KBM-7 (cell line): ENCODE data around the gene VWA8.
"Not testable (repeated sequence)": the region's sequence is repeated elsewhere in the genome, so short reads cannot be mapped to it uniquely, and the experiment has no call there.

Experiments used
- DNase-seq: peaks from one replicate; pipeline ENCODE4 v3.0.0-alpha.2; 2015
- in situ Hi-C: fragments of 300-500 bp; cut with MboI; formaldehyde crosslinking; loops from 2 replicates; pipeline ENCODE4 v1.14.3; 2020; ENCODE audit warnings: low sequenced_read_pairs, low pct_unique_long_range_greater_than_20kb, mixed read lengths

VWA8 gene

DNA sequence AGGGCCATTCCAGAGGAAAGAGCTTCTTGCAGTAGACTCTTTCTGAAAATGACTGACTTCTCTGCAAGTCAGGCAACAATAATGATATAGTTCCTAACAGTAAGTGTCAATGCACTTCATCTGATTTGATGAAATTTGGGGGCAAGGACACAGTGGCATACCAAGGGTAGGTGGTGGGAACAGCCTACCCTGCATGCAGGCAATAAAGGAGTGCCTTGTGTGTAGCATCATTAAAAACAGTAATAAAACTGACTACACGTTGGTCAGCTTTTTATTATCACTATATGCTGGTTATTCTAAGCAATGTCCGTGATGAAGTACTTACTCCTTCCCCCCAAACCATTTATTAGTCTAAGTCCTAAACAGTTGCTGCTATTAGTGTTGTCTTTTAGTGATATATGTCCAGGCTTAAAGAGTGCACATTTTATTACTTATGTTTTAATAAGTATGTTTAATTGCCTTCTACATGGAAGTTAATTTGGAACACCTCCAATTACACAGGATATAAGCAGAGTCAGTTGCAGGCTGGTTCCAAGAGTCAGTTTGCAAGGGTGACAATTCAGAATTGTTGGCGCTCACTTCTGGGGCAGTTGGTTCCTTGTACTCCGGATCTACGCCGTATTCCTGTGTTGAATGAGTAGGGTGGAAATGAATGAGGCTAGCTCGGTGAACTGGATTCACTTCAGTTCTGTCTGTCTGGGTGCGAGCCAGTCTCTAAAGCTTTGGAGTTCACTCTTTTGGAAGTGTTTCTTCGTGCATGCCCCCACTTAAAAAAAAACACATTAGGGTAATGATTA is 419.6 kb downstream of the VWA8 start:
- in situ Hi-C loops, result no loop called here
- DNase-seq, result no peak

DNA sequence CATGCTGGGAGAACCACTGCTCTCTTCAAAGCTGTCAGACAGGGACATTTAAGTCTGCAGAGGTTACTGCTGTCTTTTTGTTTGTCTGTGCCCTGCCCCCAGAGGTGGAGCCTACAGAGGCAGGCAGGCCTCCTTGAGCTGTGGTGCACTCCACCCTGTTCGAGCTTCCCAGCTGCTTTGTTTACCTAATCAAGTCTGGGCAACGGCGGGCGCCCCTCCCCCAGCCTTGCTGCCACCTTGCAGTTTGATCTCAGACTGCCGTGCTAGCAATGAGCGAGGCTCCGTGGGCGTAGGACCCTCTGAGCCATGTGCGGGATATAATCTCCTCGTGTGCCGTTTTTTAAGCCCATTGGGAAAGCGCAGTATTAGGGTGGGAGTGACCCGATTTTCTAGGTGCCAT is 420.7 kb downstream of the VWA8 start:
- DNase-seq, result not testable (repeated sequence)

DNA sequence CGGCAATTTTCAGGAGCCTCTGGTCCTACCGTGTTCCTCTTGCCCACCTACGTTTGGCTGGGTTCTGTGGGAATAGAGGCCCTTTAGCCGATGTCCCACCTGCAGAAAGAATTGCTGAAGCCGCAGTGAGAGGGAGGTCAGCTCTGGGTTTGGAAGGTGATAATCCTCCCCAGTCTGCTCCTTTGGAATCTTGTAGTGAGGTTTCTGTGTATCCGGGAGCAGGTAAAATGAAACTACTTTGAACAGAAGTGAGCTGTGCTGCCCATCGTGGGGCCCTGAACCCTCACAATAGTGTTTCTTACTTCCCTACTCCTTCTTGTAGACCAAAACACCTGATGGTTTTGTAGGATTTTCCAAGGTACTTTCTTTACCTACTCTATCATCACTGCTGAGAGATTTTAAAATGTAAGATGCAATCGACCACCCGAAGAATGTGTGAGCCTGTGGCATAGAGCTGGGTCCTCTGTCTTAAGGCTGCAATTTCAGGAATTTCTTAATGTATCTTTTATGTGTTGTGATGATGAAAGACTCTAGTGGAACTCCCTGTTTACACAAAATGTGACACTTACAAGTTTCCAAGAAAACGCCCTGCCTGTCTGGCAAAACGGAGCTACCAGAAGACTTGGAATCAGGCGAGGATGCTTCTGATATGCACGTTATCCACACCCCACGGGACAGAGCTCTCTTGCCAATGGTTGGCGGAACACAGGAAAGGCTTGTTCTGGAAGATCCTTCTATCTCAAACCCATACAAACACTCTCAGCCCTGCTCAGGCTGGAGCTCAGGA is 427.4 kb downstream of the VWA8 start:
- in situ Hi-C loops, result no loop called here
- no peak for DNase-seq

More for the DNA sequence above, 420.7 kb downstream of the VWA8 start:
- in situ Hi-C loops, result not testable (repeated sequence)

DNA sequence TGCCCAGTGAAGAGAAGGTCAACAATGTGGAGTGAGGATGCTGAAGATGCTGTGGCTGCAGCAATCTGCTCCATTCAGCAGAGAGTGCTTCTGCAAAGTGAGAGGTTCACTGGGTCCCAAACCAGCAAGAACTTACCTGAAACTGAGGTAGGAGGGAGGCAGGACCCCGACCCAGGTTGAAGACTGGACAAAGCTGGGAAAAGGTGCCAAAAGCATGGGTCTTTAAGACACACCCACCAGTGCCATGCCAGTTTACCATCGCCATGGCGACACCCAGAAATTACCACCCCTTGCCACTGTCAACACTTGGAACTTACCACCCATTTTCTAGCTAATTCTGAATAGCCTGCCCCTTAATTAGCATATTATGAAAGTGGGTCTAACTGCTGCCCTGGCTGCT is 432.9 kb downstream of the VWA8 start:
- in situ Hi-C loops, result no loop called here
- no peak for DNase-seq

DNA sequence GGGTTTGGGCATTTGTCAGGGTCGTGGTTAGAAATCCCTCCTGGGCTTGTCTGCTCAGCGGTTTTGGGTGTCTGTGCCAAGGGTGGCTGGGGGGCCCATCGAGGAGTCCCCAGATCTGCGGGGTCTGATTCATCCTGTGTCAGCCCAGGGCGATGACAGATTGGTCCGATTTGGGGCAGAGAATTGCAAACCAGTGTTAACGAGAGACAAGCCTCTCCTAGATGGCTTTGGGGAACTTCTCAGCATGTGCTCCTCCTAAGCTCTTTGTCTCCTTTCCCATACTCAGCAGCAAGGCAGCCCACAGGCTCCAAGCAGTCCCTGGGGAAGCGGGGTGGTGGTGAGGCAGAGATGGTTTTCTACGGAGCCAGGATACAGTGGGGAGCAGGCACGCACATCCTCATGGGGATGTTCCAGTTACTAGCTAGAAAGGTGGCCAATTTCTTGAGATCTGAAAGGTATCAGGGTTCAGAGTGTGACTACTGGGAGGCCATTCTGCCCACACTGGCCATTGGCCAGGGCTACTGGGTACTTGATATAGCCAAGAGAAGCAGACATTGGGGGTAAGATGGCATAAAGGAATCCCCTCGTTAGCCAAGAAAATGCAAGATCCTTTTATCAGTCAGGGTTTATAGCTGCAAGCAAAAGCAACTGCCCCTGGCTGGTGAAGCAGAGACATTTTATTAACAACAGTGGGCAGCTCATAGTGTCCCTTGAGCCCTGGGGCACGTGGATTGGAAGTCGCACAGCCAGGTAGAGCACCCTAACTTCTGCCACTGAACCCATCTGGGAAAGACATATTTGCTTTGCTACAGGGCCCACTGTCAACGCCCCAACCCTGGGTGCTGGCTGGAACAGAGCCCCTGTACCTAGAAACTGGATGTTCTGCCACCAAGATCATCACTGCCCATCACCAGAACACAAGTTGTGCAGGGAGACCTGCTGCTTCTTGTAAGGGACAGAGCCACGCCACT is 440.0 kb downstream of the VWA8 start:
- no peak for DNase-seq
- in situ Hi-C loops, result no loop called here

DNA sequence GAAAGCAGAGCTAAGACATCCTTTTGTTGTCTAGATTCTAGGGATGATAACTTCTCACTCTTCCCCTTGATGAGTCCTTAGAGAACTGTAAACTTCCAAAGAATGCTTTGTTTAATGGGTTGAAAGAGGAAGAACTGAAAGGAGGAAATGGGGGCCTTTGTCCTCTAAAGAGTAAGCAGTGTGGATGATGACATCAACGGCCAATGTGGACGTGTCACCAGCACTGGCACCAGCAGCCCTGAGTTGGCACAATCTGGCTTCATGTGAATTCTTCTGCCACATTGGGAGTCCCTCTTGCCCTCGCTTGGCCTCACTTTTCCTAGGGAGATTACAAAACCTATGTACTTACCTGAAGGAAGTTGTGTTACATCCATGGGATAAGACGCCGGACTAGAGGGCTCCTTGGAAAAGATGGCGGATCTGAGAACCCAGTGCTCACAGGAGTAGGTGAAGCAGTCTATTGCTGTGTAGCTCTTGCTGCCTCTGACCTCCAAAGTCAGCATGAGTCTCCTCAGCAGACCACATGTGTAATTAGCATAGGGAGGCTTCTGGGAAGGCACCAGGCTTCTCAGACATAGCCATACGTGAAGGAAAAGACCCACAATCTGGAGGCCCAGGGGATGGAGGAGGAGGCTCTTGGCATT is 440.8 kb downstream of the VWA8 start:
- peak; percentile 53 for DNase-seq
- in situ Hi-C loops, result no loop called here
